MCF 10A (cell line): ENCODE data around the gene LRBA. TPM values are rescaled to one million over a fixed set of nuclear protein-coding genes. Genes with fewer than 3 reads are reported as not detected.

Experiments
- BruUV-seq: library from RNA; stranded (reverse); fragments of 400-500 nt; replicated peaks from 2 replicates; lab custom pipeline; 2021; lab: Mats Ljungman, UMichigan
- CTCF ChIA-PET: fragments of 300-600 bp; sonication (Branson Sonifier 250); formaldehyde crosslinking; extraction: SDS; loops from one replicate; lab custom pipeline; 2021; ENCODE audit warnings: antibody characterized with exemption, inconsistent platforms; lab: Yijun Ruan, JAX
- POLR2A ChIA-PET: fragments of 300-600, 350-650 bp; sonication (Branson Sonifier 250); formaldehyde crosslinking; extraction: SDS; loops from one replicate; lab custom pipeline; 2020; ENCODE audit warnings: antibody characterized with exemption, inconsistent platforms; lab: Yijun Ruan, JAX
- DNase-seq: peaks from one replicate; pipeline ENCODE4 v3.0.0-alpha.2; 2018; ENCODE audit not compliant: unreplicated experiment
- H3K27ac Mint-ChIP-seq: one replicate; pipeline ENCODE4 v1.8.0; 2022; ENCODE audit warnings: mild to moderate bottlenecking, low read depth, mixed read lengths; ENCODE audit not compliant: unreplicated experiment
- H3K27me3 Mint-ChIP-seq: one replicate; pipeline ENCODE4 v1.8.0; 2022; ENCODE audit warnings: mixed read lengths; ENCODE audit not compliant: insufficient read depth, unreplicated experiment
- H3K36me3 Mint-ChIP-seq: one replicate; pipeline ENCODE4 v1.8.0; 2022; ENCODE audit warnings: mild to moderate bottlenecking, moderate library complexity, mixed read lengths; ENCODE audit not compliant: insufficient read depth, unreplicated experiment
- H3K4me1 Mint-ChIP-seq: one replicate; pipeline ENCODE4 v1.8.0; 2022; ENCODE audit warnings: mixed read lengths; ENCODE audit not compliant: insufficient read depth, unreplicated experiment
- H3K4me3 Mint-ChIP-seq: one replicate; pipeline ENCODE4 v1.8.0; 2022; ENCODE audit warnings: mild to moderate bottlenecking, moderate library complexity, mixed read lengths; ENCODE audit not compliant: unreplicated experiment
- H3K9me3 Mint-ChIP-seq: one replicate; pipeline ENCODE4 v1.8.0; 2022; ENCODE audit warnings: mixed read lengths; ENCODE audit not compliant: unreplicated experiment
- intact Hi-C: fragments of 100-400 bp; cut with micrococcal nuclease; formaldehyde crosslinking; loops from 2 replicates; pipeline ENCODE4 v1.14.1; 2022
- total RNA-seq: library from RNA; stranded (reverse); gene quantifications from 2 replicates; pipeline ENCODE4 v1.2.3, GENCODE V29; 2022
- TF ChIP-seq, protein P1 (sequence below): fragments of 200-600 bp; IDR thresholded peaks from one replicate; pipeline ENCODE4 v1.8.0; 2022; ENCODE audit warnings: antibody characterized with exemption, mild to moderate bottlenecking; ENCODE audit not compliant: unreplicated experiment

Gene LRBA
- total RNA-seq, 1 experiment from 2014 or later, result 64.5 TPM

GRCh38 chr4:150581056-150581605 lies 434.0 kb downstream of the LRBA start:
- H3K27me3 Mint-ChIP-seq, result no peaks in the 10 kb centered on the region
- no peak for DNase-seq
- peaks cover 21% of the 10 kb centered on the region for H3K36me3 Mint-ChIP-seq
- POLR2A ChIA-PET, result no interaction called here
- CTCF ChIA-PET, result no interaction called here
- no peak overlapping the region for H3K4me3 Mint-ChIP-seq
- no TSS peak for BruUV-seq
- TF ChIP-seq, protein P1, sequence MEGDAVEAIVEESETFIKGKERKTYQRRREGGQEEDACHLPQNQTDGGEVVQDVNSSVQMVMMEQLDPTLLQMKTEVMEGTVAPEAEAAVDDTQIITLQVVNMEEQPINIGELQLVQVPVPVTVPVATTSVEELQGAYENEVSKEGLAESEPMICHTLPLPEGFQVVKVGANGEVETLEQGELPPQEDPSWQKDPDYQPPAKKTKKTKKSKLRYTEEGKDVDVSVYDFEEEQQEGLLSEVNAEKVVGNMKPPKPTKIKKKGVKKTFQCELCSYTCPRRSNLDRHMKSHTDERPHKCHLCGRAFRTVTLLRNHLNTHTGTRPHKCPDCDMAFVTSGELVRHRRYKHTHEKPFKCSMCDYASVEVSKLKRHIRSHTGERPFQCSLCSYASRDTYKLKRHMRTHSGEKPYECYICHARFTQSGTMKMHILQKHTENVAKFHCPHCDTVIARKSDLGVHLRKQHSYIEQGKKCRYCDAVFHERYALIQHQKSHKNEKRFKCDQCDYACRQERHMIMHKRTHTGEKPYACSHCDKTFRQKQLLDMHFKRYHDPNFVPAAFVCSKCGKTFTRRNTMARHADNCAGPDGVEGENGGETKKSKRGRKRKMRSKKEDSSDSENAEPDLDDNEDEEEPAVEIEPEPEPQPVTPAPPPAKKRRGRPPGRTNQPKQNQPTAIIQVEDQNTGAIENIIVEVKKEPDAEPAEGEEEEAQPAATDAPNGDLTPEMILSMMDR, result no peak
- no peaks in the 10 kb centered on the region for H3K4me1 Mint-ChIP-seq
- no peaks in the 10 kb centered on the region for H3K9me3 Mint-ChIP-seq
- intact Hi-C loops, result no loop called here
- no peak overlapping the region for H3K27ac Mint-ChIP-seq

DNA sequence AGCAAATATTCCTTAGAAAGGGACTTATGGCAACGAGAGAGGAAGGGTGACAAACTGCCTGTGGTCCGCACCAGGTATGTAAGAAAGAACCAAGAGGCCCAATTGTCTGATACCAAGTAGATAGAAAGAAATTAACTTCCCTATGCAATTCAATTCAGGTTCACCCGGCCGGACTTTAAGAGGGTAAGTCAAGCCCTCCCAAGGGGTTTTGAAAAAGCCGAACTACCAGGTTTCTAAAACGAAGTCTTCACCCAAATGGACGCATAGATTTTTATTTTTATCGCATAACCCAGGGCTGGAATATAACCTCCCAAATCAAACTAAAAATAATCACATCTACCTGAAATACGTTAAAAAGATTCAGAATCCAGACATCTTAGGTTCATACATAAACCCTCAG lies 434.8 kb downstream of the LRBA start:
- ChIA-PET POLR2A (no interaction called here), CTCF (no interaction called here)
- no peak overlapping the region for H3K27ac Mint-ChIP-seq
- H3K36me3 Mint-ChIP-seq, result peaks cover 21% of the 10 kb centered on the region
- no peaks in the 10 kb centered on the region for H3K9me3 Mint-ChIP-seq
- TF ChIP-seq, protein P1, result no peak
- intact Hi-C loops, result no loop called here
- H3K27me3 Mint-ChIP-seq, result no peaks in the 10 kb centered on the region
- no peak overlapping the region for H3K4me3 Mint-ChIP-seq
- BruUV-seq, result no TSS peak
- DNase-seq, result no peak
- no peaks in the 10 kb centered on the region for H3K4me1 Mint-ChIP-seq

- TF ChIP-seq, protein P1, result no peak
- Mint-ChIP-seq H3K9me3 (no peaks in the 10 kb centered on the region), H3K4me3 (no peak overlapping the region), H3K36me3 (peaks cover 21% of the 10 kb centered on the region), H3K4me1 (no peaks in the 10 kb centered on the region), H3K27me3 (no peaks in the 10 kb centered on the region), H3K27ac (no peak overlapping the region)
- DNase-seq, result no peak
- intact Hi-C loops, result no loop called here
- CTCF ChIA-PET, result interaction anchor here (1.0 kb wide), 1 partner anchor 337 kb away, joined by 3 read pairs; no protein-coding TSS in a partner anchor
- POLR2A ChIA-PET, result interaction anchor here (0.6 kb wide), 1 partner anchor 145 kb away, joined by 3 read pairs; no protein-coding TSS in a partner anchor
- BruUV-seq, result no TSS peak
Measured at GRCh38 chr4:150579551-150580234, 435.4 kb downstream of the LRBA start.

- Mint-ChIP-seq H3K4me1 (no peaks in the 10 kb centered on the region), H3K27ac (no peak overlapping the region), H3K36me3 (peaks cover 19% of the 10 kb centered on the region), H3K4me3 (no peak overlapping the region), H3K27me3 (no peaks in the 10 kb centered on the region), H3K9me3 (no peaks in the 10 kb centered on the region)
- TF ChIP-seq, protein P1, result no peak
- ChIA-PET POLR2A (interaction anchor here (0.6 kb wide), 1 partner anchor 146 kb away, joined by 3 read pairs; no protein-coding TSS in a partner anchor), CTCF (interaction anchor here (0.6 to 1.0 kb wide), 2 partner anchors 336 to 338 kb away, joined by 3 read pairs; no protein-coding TSS in a partner anchor)
- BruUV-seq, result no TSS peak
- intact Hi-C loops, result no loop called here
- no peak for DNase-seq
Measured at GRCh38 chr4:150578745-150579501, 436.2 kb downstream of the LRBA start.
